ENCODE data around the gene VRK2.

The VRK2 gene

GRCh38 chr2:58195662-58196061 is 149.1 kb downstream of the VRK2 start:
- Histone ChIP-seq H2AFZ (ENCODE audit: low read depth) (no peak overlapping the region), H3K79me2 (ENCODE audit: insufficient read depth, low read depth) (no peaks in the 10 kb centered on the region), H3K9ac (no peak overlapping the region), H3K27ac (no peak overlapping the region), H4K20me1 (ENCODE audit: insufficient read depth) (no peaks in the 10 kb centered on the region), H3K36me3 (ENCODE audit: insufficient read depth) (0 out of 2 replicates have a peak, but pooled peaks cover 2% of the 10 kb centered on the region), H3K27me3 (ENCODE audit: insufficient read depth, low read depth) (no peaks in the 10 kb centered on the region), H3K4me2 (no peak overlapping the region), H3K4me1 (ENCODE audit: low read depth, poor library complexity, severe bottlenecking) (no peaks in the 10 kb centered on the region), H3K4me3 (IDR thresholded peaks at IDR 0.05; ENCODE audit: insufficient read depth, low read depth, low read length) (no peak overlapping the region)
- TF ChIP-seq, protein P1, sequence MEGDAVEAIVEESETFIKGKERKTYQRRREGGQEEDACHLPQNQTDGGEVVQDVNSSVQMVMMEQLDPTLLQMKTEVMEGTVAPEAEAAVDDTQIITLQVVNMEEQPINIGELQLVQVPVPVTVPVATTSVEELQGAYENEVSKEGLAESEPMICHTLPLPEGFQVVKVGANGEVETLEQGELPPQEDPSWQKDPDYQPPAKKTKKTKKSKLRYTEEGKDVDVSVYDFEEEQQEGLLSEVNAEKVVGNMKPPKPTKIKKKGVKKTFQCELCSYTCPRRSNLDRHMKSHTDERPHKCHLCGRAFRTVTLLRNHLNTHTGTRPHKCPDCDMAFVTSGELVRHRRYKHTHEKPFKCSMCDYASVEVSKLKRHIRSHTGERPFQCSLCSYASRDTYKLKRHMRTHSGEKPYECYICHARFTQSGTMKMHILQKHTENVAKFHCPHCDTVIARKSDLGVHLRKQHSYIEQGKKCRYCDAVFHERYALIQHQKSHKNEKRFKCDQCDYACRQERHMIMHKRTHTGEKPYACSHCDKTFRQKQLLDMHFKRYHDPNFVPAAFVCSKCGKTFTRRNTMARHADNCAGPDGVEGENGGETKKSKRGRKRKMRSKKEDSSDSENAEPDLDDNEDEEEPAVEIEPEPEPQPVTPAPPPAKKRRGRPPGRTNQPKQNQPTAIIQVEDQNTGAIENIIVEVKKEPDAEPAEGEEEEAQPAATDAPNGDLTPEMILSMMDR (conservative IDR thresholded peaks at IDR 0.05; ENCODE audit: low read depth, low read length), result no peak

DNA sequence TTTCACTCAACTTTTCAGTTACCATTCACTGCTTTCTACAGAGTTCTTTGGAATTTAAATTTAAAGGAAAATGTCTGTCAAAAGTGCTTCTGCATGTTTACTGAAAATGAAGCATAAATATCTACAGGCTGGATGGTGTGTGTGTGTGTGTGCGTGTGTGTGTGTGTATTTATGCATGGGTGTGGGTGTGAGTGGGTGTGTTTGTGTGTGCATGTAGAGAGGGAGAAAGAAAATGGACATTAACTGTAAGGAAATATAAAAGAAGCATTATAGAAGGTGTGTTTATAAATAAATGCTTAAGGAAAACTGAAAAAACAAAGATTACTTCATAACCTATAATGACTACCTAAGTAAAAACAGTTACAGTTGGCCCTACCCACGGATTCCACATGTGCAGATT is 151.3 kb downstream of the VRK2 start:
- TF ChIP-seq, protein P1 (conservative IDR thresholded peaks at IDR 0.05; ENCODE audit: low read depth, low read length), result no peak
- 0 out of 2 replicates have a peak, but pooled peaks cover 2% of the 10 kb centered on the region for H3K36me3 ChIP-seq (ENCODE audit: insufficient read depth)
- no peak overlapping the region for H3K4me3 ChIP-seq (IDR thresholded peaks at IDR 0.05; ENCODE audit: insufficient read depth, low read depth, low read length)

GRCh38 chr2:58202404-58202803 is 155.8 kb downstream of the VRK2 start:
- H3K4me3 ChIP-seq (IDR thresholded peaks at IDR 0.05; ENCODE audit: insufficient read depth, low read depth, low read length), result no peak overlapping the region
- H3K27ac ChIP-seq, result no peak overlapping the region
- TF ChIP-seq, protein P1 (conservative IDR thresholded peaks at IDR 0.05; ENCODE audit: low read depth, low read length), result no peak
- H3K27me3 ChIP-seq (ENCODE audit: insufficient read depth, low read depth), result no peaks in the 10 kb centered on the region
- no peaks in the 10 kb centered on the region for H3K79me2 ChIP-seq (ENCODE audit: insufficient read depth, low read depth)
- no peaks in the 10 kb centered on the region for H4K20me1 ChIP-seq (ENCODE audit: insufficient read depth)
- no peak overlapping the region for H2AFZ ChIP-seq (ENCODE audit: low read depth)
- no peak overlapping the region for H3K9ac ChIP-seq
- H3K4me2 ChIP-seq, result no peak overlapping the region
- 0 out of 2 replicates have a peak, but pooled peaks cover 2% of the 10 kb centered on the region for H3K36me3 ChIP-seq (ENCODE audit: insufficient read depth)
- H3K4me1 ChIP-seq (ENCODE audit: low read depth, poor library complexity, severe bottlenecking), result no peaks in the 10 kb centered on the region

More for the DNA sequence above, 151.3 kb downstream of the VRK2 start:
- no peak overlapping the region for H2AFZ ChIP-seq (ENCODE audit: low read depth)
- no peaks in the 10 kb centered on the region for H3K27me3 ChIP-seq (ENCODE audit: insufficient read depth, low read depth)
- H3K4me2 ChIP-seq, result no peak overlapping the region
- H3K4me1 ChIP-seq (ENCODE audit: low read depth, poor library complexity, severe bottlenecking), result no peaks in the 10 kb centered on the region
- H3K79me2 ChIP-seq (ENCODE audit: insufficient read depth, low read depth), result no peaks in the 10 kb centered on the region
- H4K20me1 ChIP-seq (ENCODE audit: insufficient read depth), result no peaks in the 10 kb centered on the region
- no peak overlapping the region for H3K9ac ChIP-seq
- H3K27ac ChIP-seq, result no peak overlapping the region

DNA sequence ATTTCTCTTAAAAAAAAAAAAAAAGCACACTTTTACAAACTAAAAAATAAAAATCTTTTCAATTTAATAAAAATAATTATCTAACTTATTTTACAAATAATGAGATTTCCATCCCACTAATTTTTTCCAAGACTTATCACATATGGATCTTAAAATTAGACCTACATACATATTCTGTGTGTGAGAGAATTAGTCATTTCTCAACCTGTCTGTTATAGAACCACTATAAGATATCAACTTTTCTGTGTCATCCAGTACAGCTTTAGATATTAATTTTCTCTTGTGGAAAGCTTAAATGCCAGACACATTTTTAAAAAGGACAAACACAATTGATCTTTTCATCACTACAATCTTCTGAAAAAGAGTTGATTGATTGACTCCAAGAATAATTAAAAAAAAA is 156.4 kb downstream of the VRK2 start:
- Histone ChIP-seq H3K79me2 (ENCODE audit: insufficient read depth, low read depth) (no peaks in the 10 kb centered on the region), H3K27ac (no peak overlapping the region), H3K4me2 (no peak overlapping the region), H3K36me3 (ENCODE audit: insufficient read depth) (0 out of 2 replicates have a peak, but pooled peaks cover 2% of the 10 kb centered on the region), H3K9ac (no peak overlapping the region), H3K4me3 (IDR thresholded peaks at IDR 0.05; ENCODE audit: insufficient read depth, low read depth, low read length) (no peak overlapping the region), H3K27me3 (ENCODE audit: insufficient read depth, low read depth) (no peaks in the 10 kb centered on the region), H3K4me1 (ENCODE audit: low read depth, poor library complexity, severe bottlenecking) (no peaks in the 10 kb centered on the region), H4K20me1 (ENCODE audit: insufficient read depth) (no peaks in the 10 kb centered on the region), H2AFZ (ENCODE audit: low read depth) (no peak overlapping the region)
- TF ChIP-seq, protein P1 (conservative IDR thresholded peaks at IDR 0.05; ENCODE audit: low read depth, low read length), result no peak
